ENCODE data around the gene CPA4.

CPA4 gene

GRCh38 chr7:130366564-130366963 is 73.6 kb downstream of the CPA4 start:
- no peak for DNase-seq

- DNase-seq: no peak
These were observed 74.3 kb downstream of the CPA4 start for GRCh38 chr7:130367088-130367755.

GRCh38 chr7:130367836-130368746 is 75.1 kb downstream of the CPA4 start:
- DNase-seq: no peak

DNA sequence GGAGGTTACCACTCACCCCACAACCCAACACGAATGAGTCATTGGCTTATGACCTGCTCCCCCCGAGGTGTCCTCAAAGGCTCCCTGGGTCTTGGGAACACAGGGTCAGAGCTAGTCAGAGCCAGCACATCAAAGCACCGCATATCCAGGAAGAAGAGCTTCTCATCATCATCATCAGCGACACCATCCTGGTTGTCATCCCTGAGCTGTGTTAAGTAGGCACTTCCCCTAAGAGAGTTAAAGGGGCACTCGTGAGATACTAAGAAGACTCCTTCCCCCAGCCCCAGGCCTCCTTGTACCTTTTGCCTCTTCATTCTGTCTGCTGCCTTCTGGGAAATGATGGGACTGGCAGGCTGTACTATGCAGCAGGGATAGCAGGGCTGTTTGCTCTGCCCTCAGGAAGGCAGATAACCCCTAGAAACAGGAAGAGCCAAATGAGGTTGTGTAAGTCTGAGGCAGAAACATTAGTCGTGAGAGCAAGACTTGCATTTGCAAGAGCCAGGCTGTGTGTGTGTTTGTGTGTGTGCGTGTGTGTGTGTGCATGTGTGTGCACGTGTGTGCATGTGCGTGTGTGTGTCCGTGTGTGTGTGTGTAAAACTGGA is 76.2 kb downstream of the CPA4 start:
- DNase-seq: peak; percentile 15

GRCh38 chr7:130369831-130370550 is 77.0 kb downstream of the CPA4 start:
- no peak for DNase-seq

DNA sequence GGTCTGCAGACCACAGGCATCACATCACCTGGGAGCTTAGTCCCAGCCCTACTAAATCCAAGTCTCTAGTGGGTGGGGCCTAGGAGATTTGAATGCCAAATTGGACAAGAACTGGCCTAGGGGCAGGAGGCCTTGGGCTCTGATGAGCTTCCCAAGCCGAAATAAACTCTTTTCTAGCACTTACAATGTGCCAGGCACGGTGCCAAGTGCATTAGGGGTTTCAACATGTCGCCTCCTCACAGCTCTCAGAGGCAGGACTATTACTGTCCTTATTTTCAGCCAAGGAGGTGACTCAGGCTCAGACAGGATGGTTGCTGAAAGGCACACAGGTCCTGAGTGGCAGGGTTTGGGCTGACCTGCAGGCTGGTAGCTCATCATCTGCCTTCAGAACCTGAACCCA is 78.1 kb downstream of the CPA4 start:
- no peak for DNase-seq

DNA sequence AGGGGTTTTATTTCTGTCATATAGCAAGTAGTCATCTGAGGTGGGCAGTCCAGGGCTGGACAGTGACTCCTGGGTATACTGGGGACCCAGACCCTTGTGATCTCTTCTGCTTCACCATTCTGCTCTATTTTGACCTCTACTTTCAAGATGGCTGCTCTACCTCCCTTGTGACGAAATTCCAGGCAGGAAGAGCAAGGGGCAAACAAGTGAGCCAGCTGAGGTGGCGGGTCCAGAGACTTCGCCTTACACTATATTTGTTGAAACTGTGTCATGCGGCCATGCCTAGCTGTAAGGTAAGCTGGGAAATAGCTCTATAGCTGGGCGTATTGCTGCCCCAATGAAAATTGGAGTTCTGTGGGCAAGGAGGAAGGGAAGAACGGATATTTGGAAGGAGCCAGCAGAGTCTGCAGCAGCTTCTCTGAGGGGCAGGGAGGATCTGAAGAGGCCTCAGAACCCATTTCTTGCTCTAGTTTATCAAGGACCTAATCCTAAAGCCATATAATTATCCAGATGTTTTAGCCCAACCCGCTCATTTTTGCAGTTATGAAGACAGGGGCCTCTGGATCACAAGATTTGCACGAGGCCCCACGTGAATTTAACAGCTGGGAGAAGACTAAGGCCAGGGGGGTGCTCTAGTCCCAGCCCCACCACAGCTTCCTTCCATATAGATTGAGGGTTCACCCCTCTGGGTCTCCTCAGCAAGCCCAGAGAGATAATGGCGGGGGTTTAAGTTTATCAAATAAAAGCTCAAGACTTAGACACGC is 79.6 kb downstream of the CPA4 start:
- no peak for DNase-seq
